Measurements from ENCODE around the gene PPP1R15B. TPM values are rescaled to one million over a fixed set of nuclear protein-coding genes. Genes with fewer than 3 reads are reported as not detected.

The PPP1R15B gene
- total RNA-seq, 1 experiment from 2014 or later, result 69.3 TPM

DNA sequence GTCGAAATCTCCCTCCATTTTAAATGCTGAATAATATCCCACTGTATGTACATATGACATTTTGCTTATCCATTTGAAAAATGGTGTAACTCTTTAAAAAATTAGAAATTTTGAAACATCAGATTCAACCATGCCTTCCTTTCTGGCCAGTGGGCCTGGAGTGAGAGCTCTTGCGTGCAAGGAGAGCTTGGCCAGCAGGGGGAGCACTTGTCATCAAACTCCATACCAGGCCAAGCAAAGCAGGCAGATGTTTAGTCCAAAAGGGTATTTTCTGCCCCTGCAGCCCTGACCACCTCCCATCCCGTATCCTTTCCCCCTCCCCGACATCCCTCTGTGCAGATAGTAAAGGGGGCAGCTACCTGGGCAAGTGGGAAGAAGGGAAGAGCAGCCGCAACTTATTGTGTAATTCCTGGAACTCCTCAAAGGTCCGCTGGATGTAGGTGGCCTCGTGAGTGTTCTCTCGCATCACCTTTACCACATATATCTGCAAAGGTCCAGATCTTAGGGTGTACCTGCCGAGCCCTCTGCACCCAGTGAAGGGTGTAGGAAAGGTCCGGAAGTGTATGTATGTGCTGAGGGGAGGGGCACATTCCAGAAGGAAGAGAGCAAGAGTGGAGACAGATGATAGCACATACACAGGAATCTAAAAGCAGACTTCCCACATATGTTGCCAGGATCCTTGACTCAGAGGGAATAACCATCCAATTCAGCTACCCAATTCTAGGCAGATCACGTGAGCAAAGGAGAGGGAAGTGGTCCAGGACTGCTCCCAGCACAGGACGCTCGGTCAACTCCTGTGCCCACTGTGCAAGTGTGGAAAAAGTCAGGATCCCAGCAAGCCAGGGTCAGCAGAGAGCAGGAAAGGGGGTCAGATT, 19.9 kb upstream of the PPP1R15B start:
- Histone ChIP-seq H3K27me3 (ENCODE audit: insufficient read depth, low read length) (no peaks in the 10 kb centered on the region), H4K20me1 (ENCODE audit: insufficient read depth) (no peaks in the 10 kb centered on the region), H3K9me3 (ENCODE audit: control insufficient read depth in 1 of 2, insufficient read depth in 1 of 2, low read depth in 1 of 2, low read length in 2 of 2) (no peaks in the 10 kb centered on the region), H3K27ac (ENCODE audit: low read depth, low read length) (no peak overlapping the region), H3K4me2 (ENCODE audit: low read length) (no peak overlapping the region), H3K4me3 (replicated peaks in 1 of 2; ENCODE audit: low read depth in 1 of 2, low read length in 2 of 2) (no peak overlapping the region), H3K9ac (ENCODE audit: low read length) (no peak overlapping the region), H3K79me2 (ENCODE audit: insufficient read depth, low read length) (no peaks in the 10 kb centered on the region), H2AFZ (ENCODE audit: low read depth, low read length, poor library complexity, severe bottlenecking) (no peak overlapping the region), H3K9me2 (ENCODE audit: insufficient read depth) (no peaks in the 10 kb centered on the region), H3K36me3 (ENCODE audit: control insufficient read depth in 1 of 2, insufficient read depth in 2 of 2, low read length in 2 of 2) (peaks cover 4 to 10% of the 10 kb centered on the region in 2 experiments; a peak in 3 of 4 replicates), H3K4me1 (ENCODE audit: control insufficient read depth in 1 of 2, insufficient read depth in 2 of 2, low read length in 2 of 2) (peaks cover 0 to 2% of the 10 kb centered on the region in 2 experiments; a peak in 2 of 4 replicates)
- no TSS peak for BruUV-seq (replicated peaks)
- CTCF ChIA-PET, result interaction anchor here (0.7 to 3.6 kb wide), 18 partner anchors 9 to 376 kb away, joined by 3 to 37 read pairs (median 8); partner anchors contain the start of genes MDM4 and PIK3C2B
- DNase-seq (ENCODE audit: low read depth, low spot score) (no peak), ATAC-seq (peak; percentile 97)
- intact Hi-C loops (cut with micrococcal nuclease), result loop anchor here (1.0 to 5.0 kb wide), 2 partner anchors 72 to 376 kb away; no protein-coding TSS in a partner anchor
- RAD21 ChIA-PET (ENCODE audit: low non-redundant PET in 1 of 2, low total read pairs in 2 of 2, uncharacterized antibody in 2 of 2, unreplicated experiment in 2 of 2), result interaction anchor here (1.2 to 1.3 kb wide), 3 partner anchors 71 to 376 kb away, joined by 3 to 4 read pairs (median 4); no protein-coding TSS in a partner anchor
- POLR2A ChIA-PET, result interaction anchor here (0.5 kb wide), 1 partner anchor 17 kb away, joined by 3 read pairs; no protein-coding TSS in a partner anchor
- TF ChIP-seq, protein P1, sequence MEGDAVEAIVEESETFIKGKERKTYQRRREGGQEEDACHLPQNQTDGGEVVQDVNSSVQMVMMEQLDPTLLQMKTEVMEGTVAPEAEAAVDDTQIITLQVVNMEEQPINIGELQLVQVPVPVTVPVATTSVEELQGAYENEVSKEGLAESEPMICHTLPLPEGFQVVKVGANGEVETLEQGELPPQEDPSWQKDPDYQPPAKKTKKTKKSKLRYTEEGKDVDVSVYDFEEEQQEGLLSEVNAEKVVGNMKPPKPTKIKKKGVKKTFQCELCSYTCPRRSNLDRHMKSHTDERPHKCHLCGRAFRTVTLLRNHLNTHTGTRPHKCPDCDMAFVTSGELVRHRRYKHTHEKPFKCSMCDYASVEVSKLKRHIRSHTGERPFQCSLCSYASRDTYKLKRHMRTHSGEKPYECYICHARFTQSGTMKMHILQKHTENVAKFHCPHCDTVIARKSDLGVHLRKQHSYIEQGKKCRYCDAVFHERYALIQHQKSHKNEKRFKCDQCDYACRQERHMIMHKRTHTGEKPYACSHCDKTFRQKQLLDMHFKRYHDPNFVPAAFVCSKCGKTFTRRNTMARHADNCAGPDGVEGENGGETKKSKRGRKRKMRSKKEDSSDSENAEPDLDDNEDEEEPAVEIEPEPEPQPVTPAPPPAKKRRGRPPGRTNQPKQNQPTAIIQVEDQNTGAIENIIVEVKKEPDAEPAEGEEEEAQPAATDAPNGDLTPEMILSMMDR (IDR thresholded peaks at IDR 0.05 in 2 of 3, conservative IDR thresholded peaks at IDR 0.05 in 1 of 3; ENCODE audit: borderline replicate concordance in 1 of 3, insufficient read depth in 1 of 3, low read depth in 2 of 3, low read length in 2 of 3), result peak; percentile 69 to 97 (median 95)
- peak; percentile 18 for TF ChIP-seq YY1 (IDR thresholded peaks at IDR 0.05; ENCODE audit: extremely low read depth, insufficient replicate concordance, low read depth, low read length)
- peak; percentile 65 for TF ChIP-seq RAD21 (IDR thresholded peaks at IDR 0.05; ENCODE audit: low read depth)
- TF ChIP-seq, protein P2, sequence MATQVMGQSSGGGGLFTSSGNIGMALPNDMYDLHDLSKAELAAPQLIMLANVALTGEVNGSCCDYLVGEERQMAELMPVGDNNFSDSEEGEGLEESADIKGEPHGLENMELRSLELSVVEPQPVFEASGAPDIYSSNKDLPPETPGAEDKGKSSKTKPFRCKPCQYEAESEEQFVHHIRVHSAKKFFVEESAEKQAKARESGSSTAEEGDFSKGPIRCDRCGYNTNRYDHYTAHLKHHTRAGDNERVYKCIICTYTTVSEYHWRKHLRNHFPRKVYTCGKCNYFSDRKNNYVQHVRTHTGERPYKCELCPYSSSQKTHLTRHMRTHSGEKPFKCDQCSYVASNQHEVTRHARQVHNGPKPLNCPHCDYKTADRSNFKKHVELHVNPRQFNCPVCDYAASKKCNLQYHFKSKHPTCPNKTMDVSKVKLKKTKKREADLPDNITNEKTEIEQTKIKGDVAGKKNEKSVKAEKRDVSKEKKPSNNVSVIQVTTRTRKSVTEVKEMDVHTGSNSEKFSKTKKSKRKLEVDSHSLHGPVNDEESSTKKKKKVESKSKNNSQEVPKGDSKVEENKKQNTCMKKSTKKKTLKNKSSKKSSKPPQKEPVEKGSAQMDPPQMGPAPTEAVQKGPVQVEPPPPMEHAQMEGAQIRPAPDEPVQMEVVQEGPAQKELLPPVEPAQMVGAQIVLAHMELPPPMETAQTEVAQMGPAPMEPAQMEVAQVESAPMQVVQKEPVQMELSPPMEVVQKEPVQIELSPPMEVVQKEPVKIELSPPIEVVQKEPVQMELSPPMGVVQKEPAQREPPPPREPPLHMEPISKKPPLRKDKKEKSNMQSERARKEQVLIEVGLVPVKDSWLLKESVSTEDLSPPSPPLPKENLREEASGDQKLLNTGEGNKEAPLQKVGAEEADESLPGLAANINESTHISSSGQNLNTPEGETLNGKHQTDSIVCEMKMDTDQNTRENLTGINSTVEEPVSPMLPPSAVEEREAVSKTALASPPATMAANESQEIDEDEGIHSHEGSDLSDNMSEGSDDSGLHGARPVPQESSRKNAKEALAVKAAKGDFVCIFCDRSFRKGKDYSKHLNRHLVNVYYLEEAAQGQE (IDR thresholded peaks at IDR 0.05; ENCODE audit: low read depth), result no peak
- no peak for TF ChIP-seq FOSL1 (IDR thresholded peaks at IDR 0.05; ENCODE audit: low read depth)

All from HCT116 (cell line).